ENCODE measurements around the gene QRICH1.

The QRICH1 gene

GRCh38 chr3:49032646-49033304 is 61.1 kb downstream of the QRICH1 start:
- peaks cover 15% of the 10 kb centered on the region for H3K79me2 ChIP-seq (ENCODE audit: control insufficient read depth, low read length)
- H3F3A ChIP-seq (ENCODE audit: control insufficient read depth, insufficient read depth): peaks cover 27% of the 10 kb centered on the region
- no peak overlapping the region for H3K4me3 ChIP-seq (ENCODE audit: low read length)
- H3K27me3 ChIP-seq (ENCODE audit: control insufficient read depth, low read length): no peaks in the 10 kb centered on the region
- peaks cover 14% of the 10 kb centered on the region for H3K4me1 ChIP-seq (ENCODE audit: control insufficient read depth, low read length)
- H3K27ac ChIP-seq (ENCODE audit: low read depth, low read length): no peak overlapping the region
- no peak overlapping the region for H3K4me2 ChIP-seq (ENCODE audit: low read length)
- no peak for TF ChIP-seq CTCF (IDR thresholded peaks at IDR 0.05; ENCODE audit: low read depth, low read length, poor library complexity, severe bottlenecking)
- TF ChIP-seq EZH2phosphoT487 (IDR thresholded peaks at IDR 0.05; ENCODE audit: borderline replicate concordance, low read length): no peak
- no peaks in the 10 kb centered on the region for H3K9me2 ChIP-seq (replicated peaks; ENCODE audit: control insufficient read depth, low read length)
- no peaks in the 10 kb centered on the region for H3K9me3 ChIP-seq (ENCODE audit: control insufficient read depth, insufficient read depth, low read length)
- peaks cover 2% of the 10 kb centered on the region; the same call in 1 of the 2 replicates for H4K20me1 ChIP-seq (ENCODE audit: control insufficient read depth, insufficient read depth, low read depth, low read length)
- peaks cover 83% of the 10 kb centered on the region for H3K36me3 ChIP-seq (ENCODE audit: control insufficient read depth, low read length)

- H3K4me3 ChIP-seq (ENCODE audit: low read length): no peak overlapping the region
These were observed 63.5 kb downstream of the QRICH1 start for GRCh38 chr3:49030321-49030720.

GRCh38 chr3:49029563-49029884 is 64.3 kb downstream of the QRICH1 start:
- H3K36me3 ChIP-seq (ENCODE audit: control insufficient read depth, low read length): peaks cover 93% of the 10 kb centered on the region
- peak overlapping the region; percentile 91 for H3K4me3 ChIP-seq (ENCODE audit: low read length)
- TF ChIP-seq EZH2phosphoT487 (IDR thresholded peaks at IDR 0.05; ENCODE audit: borderline replicate concordance, low read length) (no peak), CTCF (IDR thresholded peaks at IDR 0.05; ENCODE audit: low read depth, low read length, poor library complexity, severe bottlenecking) (no peak)
- no peaks in the 10 kb centered on the region for H3K9me3 ChIP-seq (ENCODE audit: control insufficient read depth, insufficient read depth, low read length)
- peaks cover 46% of the 10 kb centered on the region for H3K4me1 ChIP-seq (ENCODE audit: control insufficient read depth, low read length)
- H4K20me1 ChIP-seq (ENCODE audit: control insufficient read depth, insufficient read depth, low read depth, low read length): peaks cover 4% of the 10 kb centered on the region; the same call in 1 of the 2 replicates
- peaks cover 47% of the 10 kb centered on the region for H3K79me2 ChIP-seq (ENCODE audit: control insufficient read depth, low read length)
- H3K27me3 ChIP-seq (ENCODE audit: control insufficient read depth, low read length): no peaks in the 10 kb centered on the region
- H3K9me2 ChIP-seq (replicated peaks; ENCODE audit: control insufficient read depth, low read length): no peaks in the 10 kb centered on the region
- H3K27ac ChIP-seq (ENCODE audit: low read depth, low read length): peak overlapping the region; percentile 21
- H3K4me2 ChIP-seq (ENCODE audit: low read length): peak overlapping the region; percentile 94
- peaks cover 39% of the 10 kb centered on the region for H3F3A ChIP-seq (ENCODE audit: control insufficient read depth, insufficient read depth)

More at GRCh38 chr3:49030321-49030720, 63.5 kb downstream of the QRICH1 start:
- Histone ChIP-seq H3K36me3 (ENCODE audit: control insufficient read depth, low read length) (peaks cover 93% of the 10 kb centered on the region), H3K9me3 (ENCODE audit: control insufficient read depth, insufficient read depth, low read length) (no peaks in the 10 kb centered on the region), H3K27me3 (ENCODE audit: control insufficient read depth, low read length) (no peaks in the 10 kb centered on the region), H3K27ac (ENCODE audit: low read depth, low read length) (0 out of 2 replicates have a peak overlapping the region, but pooled peaks have one; percentile 21), H3K4me1 (ENCODE audit: control insufficient read depth, low read length) (peaks cover 38% of the 10 kb centered on the region), H3K9me2 (replicated peaks; ENCODE audit: control insufficient read depth, low read length) (no peaks in the 10 kb centered on the region), H3K79me2 (ENCODE audit: control insufficient read depth, low read length) (peaks cover 40% of the 10 kb centered on the region), H3K4me2 (ENCODE audit: low read length) (no peak overlapping the region), H4K20me1 (ENCODE audit: control insufficient read depth, insufficient read depth, low read depth, low read length) (peaks cover 4% of the 10 kb centered on the region; the same call in 1 of the 2 replicates), H3F3A (ENCODE audit: control insufficient read depth, insufficient read depth) (peaks cover 36% of the 10 kb centered on the region)
- TF ChIP-seq CTCF (IDR thresholded peaks at IDR 0.05; ENCODE audit: low read depth, low read length, poor library complexity, severe bottlenecking) (no peak), EZH2phosphoT487 (IDR thresholded peaks at IDR 0.05; ENCODE audit: borderline replicate concordance, low read length) (no peak)

Measured in DOHH2 (cell line).